Medulla oblongata (tissue), 1 donor: Measurements from ENCODE around the gene TTLL11.
"Not testable (repeated sequence)": the region's sequence is repeated elsewhere in the genome, so short reads cannot be mapped to it uniquely, and the experiment has no call there.

Source experiments
- DNase-seq: peaks from one replicate; pipeline ENCODE4 v3.0.0-alpha.2; 2015; ENCODE audit errors: extremely low spot score

TTLL11 gene

GRCh38 chr9:122125158-122125508 is 32.0 kb upstream of the TTLL11 start:
- peak; percentile 92 for DNase-seq

GRCh38 chr9:122124528-122124927 is 31.4 kb upstream of the TTLL11 start:
- DNase-seq = no peak

GRCh38 chr9:122124048-122124447 is 30.9 kb upstream of the TTLL11 start:
- DNase-seq = no peak

GRCh38 chr9:122122903-122123632 is 30.0 kb upstream of the TTLL11 start:
- peak; percentile 83 for DNase-seq

- DNase-seq = no peak
These were observed 29.4 kb upstream of the TTLL11 start for GRCh38 chr9:122122468-122122867.

GRCh38 chr9:122121931-122122330 is 28.8 kb upstream of the TTLL11 start:
- no peak for DNase-seq

- DNase-seq = no peak
These were observed 28.3 kb upstream of the TTLL11 start for GRCh38 chr9:122121391-122121790.

GRCh38 chr9:122120316-122121071 is 27.4 kb upstream of the TTLL11 start:
- DNase-seq = no peak

- DNase-seq = no peak
These were observed 26.6 kb upstream of the TTLL11 start for GRCh38 chr9:122119721-122120120.

GRCh38 chr9:122119166-122119521 is 26.0 kb upstream of the TTLL11 start:
- no peak for DNase-seq

- DNase-seq = no peak
These were observed 25.4 kb upstream of the TTLL11 start for GRCh38 chr9:122118343-122119165.

GRCh38 chr9:122117241-122117640 is 24.1 kb upstream of the TTLL11 start:
- not testable (repeated sequence) for DNase-seq

- DNase-seq = no peak
These were observed 23.5 kb upstream of the TTLL11 start for GRCh38 chr9:122116448-122117173.

GRCh38 chr9:122116040-122116439 is 22.9 kb upstream of the TTLL11 start:
- no peak for DNase-seq

GRCh38 chr9:122115176-122116035 is 22.3 kb upstream of the TTLL11 start:
- DNase-seq = no peak

GRCh38 chr9:122113574-122113973 is 20.5 kb upstream of the TTLL11 start:
- DNase-seq = no peak

GRCh38 chr9:122112238-122112637 is 19.1 kb upstream of the TTLL11 start:
- no peak for DNase-seq

- DNase-seq = no peak
These were observed 18.4 kb upstream of the TTLL11 start for GRCh38 chr9:122111413-122112085.

GRCh38 chr9:122110100-122110833 is 17.2 kb upstream of the TTLL11 start:
- no peak for DNase-seq
